ENCODE measurements around the gene MYPN. TPM values are rescaled to one million over a fixed set of nuclear protein-coding genes. Genes with fewer than 3 reads are reported as not detected.
"Not testable (repeated sequence)": the region's sequence is repeated elsewhere in the genome, so short reads cannot be mapped to it uniquely, and the experiment has no call there.

The MYPN gene
- total RNA-seq (2014; rRNA removed; shearing (Covaris generic)) = 1.4 and 1.8 TPM in 2 replicates

- DNase-seq (ENCODE audit: low read depth) = no peak
Measured at GRCh38 chr10:68109331-68109730, at the start of gene MYPN. Gene MYPN (plus strand): TSS chr10:68109488. CDS start chr10:68121439, 11,951 bp downstream.

- no peak for DNase-seq (ENCODE audit: low read depth)
Measured at GRCh38 chr10:68067029-68067428, 42.3 kb upstream of the MYPN start.

GRCh38 chr10:68067508-68067907 lies 41.8 kb upstream of the MYPN start:
- no peak for DNase-seq (ENCODE audit: low read depth)

GRCh38 chr10:68073631-68074030 lies 35.7 kb upstream of the MYPN start:
- no peak for DNase-seq (ENCODE audit: low read depth)

- peak; percentile 14 for DNase-seq (ENCODE audit: low read depth)
Measured at GRCh38 chr10:68074031-68074774, 35.1 kb upstream of the MYPN start.

GRCh38 chr10:68074775-68075549 lies 34.3 kb upstream of the MYPN start, which contains the start of gene HERC4:
Gene HERC4 (minus strand): TSS chr10:68075283. CDS start chr10:68073108, 2,175 bp downstream.
- DNase-seq (ENCODE audit: low read depth) = peak; percentile 92

- no peak for DNase-seq (ENCODE audit: low read depth)
Measured at GRCh38 chr10:68075550-68076004, 33.7 kb upstream of the MYPN start.

GRCh38 chr10:68076081-68076480 lies 33.2 kb upstream of the MYPN start:
- not testable (repeated sequence) for DNase-seq (ENCODE audit: low read depth)

- no peak for DNase-seq (ENCODE audit: low read depth)
Measured at GRCh38 chr10:68077026-68077425, 32.3 kb upstream of the MYPN start.

- no peak for DNase-seq (ENCODE audit: low read depth)
Measured at GRCh38 chr10:68079434-68079833, 29.9 kb upstream of the MYPN start.

- DNase-seq (ENCODE audit: low read depth) = no peak
Measured at GRCh38 chr10:68080853-68081431, 28.3 kb upstream of the MYPN start.

GRCh38 chr10:68081916-68082315 lies 27.4 kb upstream of the MYPN start:
- DNase-seq (ENCODE audit: low read depth) = no peak

- peak; percentile 51 for DNase-seq (ENCODE audit: low read depth)
Measured at GRCh38 chr10:68082872-68083271, 26.4 kb upstream of the MYPN start.

- no peak for DNase-seq (ENCODE audit: low read depth)
Measured at GRCh38 chr10:68083953-68084352, 25.3 kb upstream of the MYPN start.

- DNase-seq (ENCODE audit: low read depth) = no peak
Measured at GRCh38 chr10:68084469-68084868, 24.8 kb upstream of the MYPN start.

- peak; percentile 33 for DNase-seq (ENCODE audit: low read depth)
Measured at GRCh38 chr10:68086011-68086410, 23.3 kb upstream of the MYPN start.

- no peak for DNase-seq (ENCODE audit: low read depth)
Measured at GRCh38 chr10:68086910-68087684, 22.2 kb upstream of the MYPN start.

GRCh38 chr10:68087685-68088401 lies 21.4 kb upstream of the MYPN start:
- no peak for DNase-seq (ENCODE audit: low read depth)

- peak; percentile 33 for DNase-seq (ENCODE audit: low read depth)
Measured at GRCh38 chr10:68088740-68089139, 20.5 kb upstream of the MYPN start.

- DNase-seq (ENCODE audit: low read depth) = no peak
Measured at GRCh38 chr10:68090586-68090985, 18.7 kb upstream of the MYPN start.

- DNase-seq (ENCODE audit: low read depth) = no peak
Measured at GRCh38 chr10:68092512-68092911, 16.8 kb upstream of the MYPN start.

Data from RPMI7951 (cell line).